ENCODE results near the gene UBTD2.
A peak's percentile ranks its signal among the peaks of the same experiment; 100 is the strongest.

Gene UBTD2

DNA sequence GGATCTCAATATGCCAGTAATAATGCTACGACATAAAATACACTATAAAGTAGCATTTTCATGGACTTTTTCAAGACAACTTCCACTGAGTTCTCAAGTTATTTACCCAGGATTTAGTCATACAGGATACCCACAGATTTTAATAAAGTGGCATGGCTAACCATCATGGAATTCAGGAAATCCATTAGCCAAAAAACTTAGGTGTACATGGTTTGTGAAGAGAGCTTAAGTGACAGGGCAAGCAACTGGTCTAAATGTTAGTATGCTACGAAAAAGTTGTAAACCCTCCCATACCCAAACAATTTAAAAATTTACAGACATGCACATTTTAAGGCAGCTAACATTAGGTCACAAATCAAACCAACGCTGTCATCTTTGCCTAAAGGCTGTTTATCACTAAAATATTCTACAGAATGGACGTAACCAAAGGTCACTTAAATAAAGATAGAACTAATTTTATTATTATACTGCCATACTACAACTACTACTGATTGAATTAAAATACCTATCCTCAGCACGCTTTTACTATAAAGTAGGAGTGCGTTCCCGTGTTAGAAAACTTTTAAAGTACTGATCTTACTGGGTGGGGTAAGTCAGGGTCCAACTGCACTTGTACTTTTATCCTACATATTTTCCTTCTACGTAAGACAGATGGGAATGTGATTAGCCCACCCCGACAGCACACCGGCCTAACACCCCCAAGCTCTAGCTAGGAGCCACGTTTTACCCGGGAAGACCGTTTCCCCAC lies 1.1 kb downstream of the UBTD2 start:
- DNase-seq (ENCODE audit: low spot score) = no peak
- TF ChIP-seq, protein P1, sequence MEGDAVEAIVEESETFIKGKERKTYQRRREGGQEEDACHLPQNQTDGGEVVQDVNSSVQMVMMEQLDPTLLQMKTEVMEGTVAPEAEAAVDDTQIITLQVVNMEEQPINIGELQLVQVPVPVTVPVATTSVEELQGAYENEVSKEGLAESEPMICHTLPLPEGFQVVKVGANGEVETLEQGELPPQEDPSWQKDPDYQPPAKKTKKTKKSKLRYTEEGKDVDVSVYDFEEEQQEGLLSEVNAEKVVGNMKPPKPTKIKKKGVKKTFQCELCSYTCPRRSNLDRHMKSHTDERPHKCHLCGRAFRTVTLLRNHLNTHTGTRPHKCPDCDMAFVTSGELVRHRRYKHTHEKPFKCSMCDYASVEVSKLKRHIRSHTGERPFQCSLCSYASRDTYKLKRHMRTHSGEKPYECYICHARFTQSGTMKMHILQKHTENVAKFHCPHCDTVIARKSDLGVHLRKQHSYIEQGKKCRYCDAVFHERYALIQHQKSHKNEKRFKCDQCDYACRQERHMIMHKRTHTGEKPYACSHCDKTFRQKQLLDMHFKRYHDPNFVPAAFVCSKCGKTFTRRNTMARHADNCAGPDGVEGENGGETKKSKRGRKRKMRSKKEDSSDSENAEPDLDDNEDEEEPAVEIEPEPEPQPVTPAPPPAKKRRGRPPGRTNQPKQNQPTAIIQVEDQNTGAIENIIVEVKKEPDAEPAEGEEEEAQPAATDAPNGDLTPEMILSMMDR (IDR thresholded peaks at IDR 0.05) = no peak
- Histone ChIP-seq H3K27ac (peak overlapping the region; percentile 92 to 98), H3K4me3 (peak overlapping the region; percentile 91)

DNA sequence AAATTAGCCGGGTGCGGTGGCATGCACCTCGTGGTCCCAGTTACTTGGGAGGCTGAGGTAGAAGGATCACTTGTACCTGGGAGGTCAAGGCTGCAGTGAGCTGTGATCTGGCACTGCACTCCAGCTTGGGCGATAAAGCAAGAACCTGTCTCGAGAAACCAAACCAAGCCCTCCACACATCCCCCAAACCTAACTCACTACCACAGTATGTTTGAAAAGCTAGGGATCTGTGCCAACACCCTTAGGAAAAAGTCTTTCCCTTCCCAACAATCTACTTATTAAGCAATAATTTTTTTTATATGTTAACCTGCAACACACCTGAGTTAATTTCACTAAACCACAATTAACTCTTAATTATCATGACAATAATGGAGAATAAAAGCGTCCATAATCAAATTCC lies 2.2 kb downstream of the UBTD2 start:
- Histone ChIP-seq H3K27ac (no peak overlapping the region), H3K4me3 (no peak overlapping the region)
- TF ChIP-seq, protein P1 (IDR thresholded peaks at IDR 0.05) = no peak
- no peak for DNase-seq (ENCODE audit: low spot score)

DNA sequence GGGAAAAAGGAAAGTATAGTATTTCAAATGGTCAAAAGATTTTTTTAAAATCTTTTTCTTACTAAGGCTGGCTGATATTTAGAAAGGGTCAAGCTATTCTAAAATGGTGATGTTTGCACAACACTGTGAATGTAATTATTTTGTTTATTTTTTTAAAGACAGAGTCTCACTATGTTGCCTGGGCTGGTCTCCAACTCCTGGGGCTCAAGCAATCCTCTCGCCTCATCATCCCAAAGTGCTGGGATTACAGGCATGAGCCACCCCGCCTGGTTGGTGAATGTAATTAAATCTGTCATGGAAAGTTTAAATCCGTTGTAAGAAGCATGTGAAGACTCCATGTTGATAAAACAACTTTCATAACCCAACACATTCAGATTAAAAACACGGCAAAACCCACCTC lies 2.6 kb downstream of the UBTD2 start:
- DNase-seq (ENCODE audit: low spot score) = no peak
- TF ChIP-seq, protein P1 (IDR thresholded peaks at IDR 0.05) = no peak
- H3K27ac ChIP-seq = no peak overlapping the region
- no peak overlapping the region for H3K4me3 ChIP-seq

DNA sequence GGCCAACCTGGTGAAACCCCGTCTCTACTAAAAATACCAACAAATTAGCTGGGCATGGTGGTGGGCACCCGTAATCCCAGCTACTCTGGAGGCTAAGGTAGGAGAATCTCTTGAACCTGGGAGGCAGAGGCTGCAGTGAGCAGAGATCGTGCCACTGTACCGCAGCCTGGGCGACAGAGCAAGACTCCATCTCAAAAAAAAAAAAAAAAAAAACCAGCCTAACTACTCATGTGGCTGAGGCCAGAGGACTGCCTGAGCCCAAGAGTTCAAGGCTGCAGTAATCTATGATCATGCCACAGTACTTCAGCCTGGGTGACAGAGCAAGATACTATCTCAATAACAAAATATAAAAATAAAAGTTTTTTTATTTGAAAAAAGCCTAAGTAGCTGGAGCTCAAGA lies 3.2 kb downstream of the UBTD2 start:
- no peak overlapping the region for H3K27ac ChIP-seq
- TF ChIP-seq, protein P1 (IDR thresholded peaks at IDR 0.05) = no peak
- DNase-seq (ENCODE audit: low spot score) = no peak

DNA sequence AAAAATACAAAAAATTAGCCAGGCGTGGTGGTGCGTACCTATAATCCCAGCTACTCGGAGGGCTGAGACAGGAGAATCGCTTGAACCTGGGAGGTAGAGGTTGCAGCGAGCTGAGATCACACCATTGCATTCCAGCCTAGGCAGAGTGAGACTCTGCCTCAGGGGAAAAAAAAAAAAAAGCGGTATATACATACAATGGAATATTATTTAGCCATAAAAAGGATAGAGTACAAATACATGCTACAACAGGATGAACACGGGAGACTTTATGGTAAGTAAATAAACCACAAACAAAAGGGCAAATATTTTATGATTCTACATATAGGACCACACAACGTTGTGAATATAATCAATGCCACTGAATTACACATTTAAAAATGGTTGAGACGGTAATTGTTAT lies 5.2 kb downstream of the UBTD2 start:
- TF ChIP-seq, protein P1 (IDR thresholded peaks at IDR 0.05) = no peak
- DNase-seq (ENCODE audit: low spot score) = no peak
- H3K27ac ChIP-seq = no peak overlapping the region
- H3K4me3 ChIP-seq = no peak overlapping the region

More for the DNA sequence above, 3.2 kb downstream of the UBTD2 start:
- no peak overlapping the region for H3K4me3 ChIP-seq

DNA sequence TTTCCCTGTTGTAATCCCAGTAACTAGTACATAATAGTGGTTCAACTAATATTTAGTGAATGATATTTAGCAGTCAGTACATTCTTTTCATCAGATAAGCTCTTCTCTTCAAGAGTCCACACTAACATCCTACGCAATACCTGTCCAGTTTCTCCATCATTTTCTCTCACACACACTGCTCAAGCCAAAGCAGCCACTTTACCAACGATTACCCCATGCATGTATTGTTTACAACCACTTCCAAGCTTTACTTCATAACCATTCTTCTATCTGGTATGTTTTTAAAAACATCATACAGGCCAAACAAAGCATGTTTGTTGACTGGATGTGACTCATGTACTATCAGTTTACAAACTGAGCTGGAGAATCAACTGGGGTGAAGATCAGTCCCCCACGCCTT lies 7.3 kb downstream of the UBTD2 start:
- no peak for DNase-seq (ENCODE audit: low spot score)
- TF ChIP-seq, protein P1 (IDR thresholded peaks at IDR 0.05) = no peak
- H3K4me3 ChIP-seq = no peak overlapping the region
- no peak overlapping the region for H3K27ac ChIP-seq

All from coronary artery (tissue), 2 donors.